ENCODE measurements around the gene CRELD1. TPM values are rescaled to one million over a fixed set of nuclear protein-coding genes. Genes with fewer than 3 reads are reported as not detected.
A peak's percentile ranks its signal among the peaks of the same experiment; 100 is the strongest.

Gene CRELD1
- total RNA-seq, 2 donors from 2014 or later = 22.8 to 29.7 TPM

GRCh38 chr3:9947025-9947995 is 13.7 kb downstream of the CRELD1 start:
- no peak overlapping the region for H3K4me3 Mint-ChIP-seq
- DNase-seq (ENCODE audit: low spot score) (no peak), ATAC-seq (no peak)
- no peak overlapping the region for H3K27ac Mint-ChIP-seq
- H3K27me3 Mint-ChIP-seq = no peaks in the 10 kb centered on the region
- no peaks in the 10 kb centered on the region for H3K36me3 Mint-ChIP-seq
- H3K9me3 Mint-ChIP-seq = no peaks in the 10 kb centered on the region
- H3K4me1 Mint-ChIP-seq (ENCODE audit: low read depth in 2 of 2) = peaks cover 9 to 19% of the 10 kb centered on the region in 2 donors

- H3K4me3 Mint-ChIP-seq = no peak overlapping the region
Measured at GRCh38 chr3:9948586-9948985, 15.0 kb downstream of the CRELD1 start.

GRCh38 chr3:9949115-9949514 is 15.5 kb downstream of the CRELD1 start:
- H3K27me3 Mint-ChIP-seq = no peaks in the 10 kb centered on the region
- no peak for DNase-seq (ENCODE audit: low spot score)
- H3K27ac Mint-ChIP-seq = no peak overlapping the region
- H3K4me3 Mint-ChIP-seq = no peak overlapping the region
- peaks cover 15 to 24% of the 10 kb centered on the region in 2 donors for H3K4me1 Mint-ChIP-seq (ENCODE audit: low read depth in 2 of 2)
- no peaks in the 10 kb centered on the region for H3K9me3 Mint-ChIP-seq
- ATAC-seq = no peak
- no peaks in the 10 kb centered on the region for H3K36me3 Mint-ChIP-seq

More at GRCh38 chr3:9948586-9948985, 15.0 kb downstream of the CRELD1 start:
- no peaks in the 10 kb centered on the region for H3K36me3 Mint-ChIP-seq
- DNase-seq (ENCODE audit: low spot score) = no peak
- no peaks in the 10 kb centered on the region for H3K27me3 Mint-ChIP-seq
- peaks cover 15 to 24% of the 10 kb centered on the region in 2 donors for H3K4me1 Mint-ChIP-seq (ENCODE audit: low read depth in 2 of 2)
- H3K9me3 Mint-ChIP-seq = no peaks in the 10 kb centered on the region
- ATAC-seq = no peak
- no peak overlapping the region for H3K27ac Mint-ChIP-seq

GRCh38 chr3:9949626-9950025 is 16.0 kb downstream of the CRELD1 start:
- Mint-ChIP-seq H3K4me3 (no peak overlapping the region), H3K27ac (no peak overlapping the region), H3K4me1 (ENCODE audit: low read depth in 2 of 2) (peaks cover 15 to 24% of the 10 kb centered on the region in 2 donors), H3K9me3 (no peaks in the 10 kb centered on the region), H3K36me3 (no peaks in the 10 kb centered on the region), H3K27me3 (no peaks in the 10 kb centered on the region)
- no peak for DNase-seq (ENCODE audit: low spot score)
- no peak for ATAC-seq

- ATAC-seq = no peak
- DNase-seq (ENCODE audit: low spot score) = no peak
- peak overlapping the region; percentile 62 to 74 for H3K27ac Mint-ChIP-seq
- no peaks in the 10 kb centered on the region for H3K9me3 Mint-ChIP-seq
- H3K4me1 Mint-ChIP-seq (ENCODE audit: low read depth in 2 of 2) = peaks cover 15 to 23% of the 10 kb centered on the region in 2 donors
- no peaks in the 10 kb centered on the region for H3K27me3 Mint-ChIP-seq
- H3K36me3 Mint-ChIP-seq = no peaks in the 10 kb centered on the region
- H3K4me3 Mint-ChIP-seq = peak overlapping the region; percentile 83
Measured at GRCh38 chr3:9951126-9951525, 17.5 kb downstream of the CRELD1 start.

- Mint-ChIP-seq H3K27ac (peak overlapping the region; percentile 62 to 74), H3K4me3 (peak overlapping the region; percentile 83), H3K9me3 (no peaks in the 10 kb centered on the region), H3K4me1 (ENCODE audit: low read depth in 2 of 2) (peaks cover 15 to 21% of the 10 kb centered on the region in 2 donors), H3K36me3 (no peaks in the 10 kb centered on the region), H3K27me3 (no peaks in the 10 kb centered on the region)
- ATAC-seq (peak in 1 of 2 donors; percentile 12), DNase-seq (ENCODE audit: low spot score) (no peak)
Measured at GRCh38 chr3:9951598-9951961, 17.9 kb downstream of the CRELD1 start.

- Mint-ChIP-seq H3K4me1 (ENCODE audit: low read depth in 2 of 2) (peaks cover 15 to 21% of the 10 kb centered on the region in 2 donors), H3K27me3 (no peaks in the 10 kb centered on the region), H3K36me3 (no peaks in the 10 kb centered on the region), H3K9me3 (no peaks in the 10 kb centered on the region), H3K4me3 (peak within 1 kb of the TSS; percentile 83), H3K27ac (peak within 1 kb of the TSS; percentile 62 to 74)
- ATAC-seq (peak; percentile 79 to 89), DNase-seq (ENCODE audit: low spot score) (no peak)
Measured at GRCh38 chr3:9951962-9952805, 18.6 kb downstream of the CRELD1 start, which contains the start of gene PRRT3. TSS of gene PRRT3 (minus strand) at chr3:9952408. CDS start at chr3:9950115, 2,293 bp downstream.

DNA sequence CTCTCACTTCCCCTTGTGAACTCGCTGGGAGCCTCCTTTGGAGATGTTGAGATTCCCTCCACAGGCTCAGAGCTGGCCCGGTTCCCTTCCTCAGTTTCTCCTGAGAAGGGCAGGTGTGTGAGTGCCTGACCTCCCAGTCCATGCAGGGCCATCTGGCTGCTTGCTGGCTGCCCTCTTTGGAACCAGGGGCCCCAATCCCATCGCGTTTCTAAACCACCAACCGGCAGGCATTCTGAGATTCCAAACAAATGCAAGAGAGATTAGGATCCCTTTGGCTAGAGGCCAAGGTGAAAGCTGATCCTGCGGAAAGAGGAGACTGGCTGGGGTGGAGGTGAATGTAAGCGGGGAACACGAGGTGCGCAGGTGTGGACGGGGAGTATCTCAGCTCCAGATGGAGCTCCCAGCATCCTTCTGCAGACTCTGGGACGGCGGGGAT is 21.5 kb downstream of the CRELD1 start:
- ATAC-seq = no peak
- no peaks in the 10 kb centered on the region for H3K36me3 Mint-ChIP-seq
- H3K4me1 Mint-ChIP-seq (ENCODE audit: low read depth in 2 of 2) = peaks cover 15 to 21% of the 10 kb centered on the region in 2 donors
- no peak overlapping the region for H3K27ac Mint-ChIP-seq
- no peaks in the 10 kb centered on the region for H3K27me3 Mint-ChIP-seq
- no peak overlapping the region for H3K4me3 Mint-ChIP-seq
- no peak for DNase-seq (ENCODE audit: low spot score)
- no peaks in the 10 kb centered on the region for H3K9me3 Mint-ChIP-seq

DNA sequence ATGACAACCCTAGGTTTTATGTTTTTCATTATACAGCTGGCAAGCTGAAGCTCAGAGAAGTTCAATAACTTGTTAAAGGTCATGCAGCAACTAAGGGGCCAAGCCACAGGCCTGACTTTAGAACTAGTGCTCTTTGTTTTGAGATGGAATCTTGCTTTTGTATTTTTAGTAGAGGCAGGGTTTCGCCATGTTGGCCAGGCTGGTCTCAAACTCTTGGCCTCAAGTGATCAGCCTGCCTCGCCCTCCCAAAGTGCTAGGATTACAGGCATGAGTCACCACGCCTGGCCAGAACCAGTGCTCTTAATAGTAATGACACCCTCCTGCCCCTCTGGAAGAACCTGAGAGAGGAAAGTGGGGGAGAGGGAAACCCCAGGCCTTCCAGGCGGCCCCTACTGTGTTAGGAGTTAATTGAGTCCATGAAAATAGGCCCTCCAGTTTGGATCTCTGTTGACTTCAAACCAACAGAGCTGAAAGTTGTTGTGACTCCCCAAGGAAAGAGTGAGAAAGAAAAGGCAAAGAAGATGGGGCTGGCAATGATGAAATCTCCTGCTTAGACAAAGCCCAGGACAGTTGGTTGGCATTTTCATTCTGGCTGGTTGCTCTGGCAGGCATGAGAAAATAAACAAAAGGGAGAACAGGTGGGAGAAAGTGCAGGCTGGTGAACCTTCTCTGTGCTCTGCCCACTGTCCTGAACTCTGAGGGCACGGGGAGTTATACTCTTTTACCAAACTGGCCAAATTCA is 22.1 kb downstream of the CRELD1 start:
- H3K27me3 Mint-ChIP-seq = no peaks in the 10 kb centered on the region
- H3K9me3 Mint-ChIP-seq = no peaks in the 10 kb centered on the region
- H3K27ac Mint-ChIP-seq = no peak overlapping the region
- DNase-seq (ENCODE audit: low spot score) (no peak), ATAC-seq (no peak)
- no peak overlapping the region for H3K4me3 Mint-ChIP-seq
- peaks cover 15 to 17% of the 10 kb centered on the region in 2 donors for H3K4me1 Mint-ChIP-seq (ENCODE audit: low read depth in 2 of 2)
- H3K36me3 Mint-ChIP-seq = no peaks in the 10 kb centered on the region

DNA sequence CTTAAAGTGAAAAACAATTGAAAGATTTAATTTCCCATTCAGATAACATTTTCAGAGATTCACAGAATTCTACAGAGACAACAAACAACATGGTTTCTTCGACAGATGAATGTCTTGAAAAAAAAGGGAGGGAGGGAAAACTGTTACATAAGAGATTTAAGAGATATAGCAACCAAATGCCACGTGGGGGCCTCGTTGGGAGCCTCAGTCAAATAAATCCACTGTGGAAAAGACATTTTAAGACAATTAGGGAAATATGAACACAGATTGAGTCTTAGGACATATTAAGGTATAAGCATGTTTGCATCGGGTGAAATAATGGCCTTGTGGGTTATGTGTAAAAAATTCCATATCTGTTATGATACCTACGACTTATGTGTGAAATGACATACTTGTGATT is 23.6 kb downstream of the CRELD1 start:
- H3K27ac Mint-ChIP-seq = no peak overlapping the region
- ATAC-seq (no peak), DNase-seq (ENCODE audit: low spot score) (no peak)
- H3K36me3 Mint-ChIP-seq = no peaks in the 10 kb centered on the region
- H3K27me3 Mint-ChIP-seq = no peaks in the 10 kb centered on the region
- H3K4me3 Mint-ChIP-seq = no peak overlapping the region
- no peaks in the 10 kb centered on the region for H3K9me3 Mint-ChIP-seq
- peaks cover 6% of the 10 kb centered on the region in 2 donors for H3K4me1 Mint-ChIP-seq (ENCODE audit: low read depth in 2 of 2)

- no peak overlapping the region for H3K27ac Mint-ChIP-seq
- no peaks in the 10 kb centered on the region for H3K4me1 Mint-ChIP-seq (ENCODE audit: low read depth in 2 of 2)
- DNase-seq (ENCODE audit: low spot score) = no peak
- H3K36me3 Mint-ChIP-seq = peaks cover 31% of the 10 kb centered on the region
- H3K4me3 Mint-ChIP-seq = no peak overlapping the region
- no peaks in the 10 kb centered on the region for H3K9me3 Mint-ChIP-seq
- H3K27me3 Mint-ChIP-seq = no peaks in the 10 kb centered on the region
- no peak for ATAC-seq
Measured at GRCh38 chr3:9965200-9965875, 31.7 kb downstream of the CRELD1 start.

GRCh38 chr3:9966841-9967240 is 33.2 kb downstream of the CRELD1 start:
- no peaks in the 10 kb centered on the region for H3K27me3 Mint-ChIP-seq
- H3K36me3 Mint-ChIP-seq = peaks cover 39% of the 10 kb centered on the region
- H3K4me3 Mint-ChIP-seq = no peak overlapping the region
- H3K4me1 Mint-ChIP-seq (ENCODE audit: low read depth in 2 of 2) = no peaks in the 10 kb centered on the region
- no peaks in the 10 kb centered on the region for H3K9me3 Mint-ChIP-seq
- DNase-seq (ENCODE audit: low spot score) (no peak), ATAC-seq (no peak)
- H3K27ac Mint-ChIP-seq = no peak overlapping the region

DNA sequence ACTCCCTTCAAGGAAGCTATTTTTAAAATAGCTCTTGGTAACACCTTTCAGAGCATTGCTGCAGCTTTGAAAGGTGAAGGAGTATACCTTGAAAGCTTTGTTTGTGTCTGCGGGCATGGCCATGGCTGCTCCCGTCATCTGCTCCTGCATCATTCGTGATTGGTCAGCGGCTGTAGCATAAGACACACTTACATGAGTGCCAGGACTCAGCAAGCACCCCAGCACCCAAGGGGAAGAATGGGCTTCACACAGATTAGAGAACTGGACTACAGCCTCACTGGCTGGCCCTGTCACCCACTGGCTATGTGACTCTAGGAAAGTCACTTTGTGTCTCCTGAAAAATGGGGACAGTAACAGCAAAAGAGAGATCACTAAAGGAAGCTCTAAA is 36.0 kb downstream of the CRELD1 start:
- Mint-ChIP-seq H3K4me3 (no peak overlapping the region), H3K9me3 (no peaks in the 10 kb centered on the region), H3K27ac (no peak overlapping the region), H3K36me3 (peaks cover 35% of the 10 kb centered on the region), H3K4me1 (ENCODE audit: low read depth in 2 of 2) (no peaks in the 10 kb centered on the region), H3K27me3 (no peaks in the 10 kb centered on the region)
- DNase-seq (ENCODE audit: low spot score) (no peak), ATAC-seq (no peak)

Data from natural killer cell treated with Interleukin-12 subunit alpha and Interleukin-12 subunit beta and Interleukin-15 and Interleukin-18, amount 100 ng/mL, for 72 hours (primary cell).